HEK293 (cell line): ENCODE data around the gene CDC42SE1.
"Not testable (repeated sequence)": the region's sequence is repeated elsewhere in the genome, so short reads cannot be mapped to it uniquely, and the experiment has no call there.

Experiments used
- CTCF ChIA-PET: fragments of 350-600 bp; formaldehyde crosslinking; extraction: SDS; loops from one replicate; lab custom pipeline; 2021; ENCODE audit warnings: antibody characterized with exemption; lab: Yijun Ruan, JAX
- POLR2A ChIA-PET: fragments of 300-600 bp; formaldehyde crosslinking; extraction: SDS; loops from one replicate; lab custom pipeline; 2020; ENCODE audit warnings: antibody characterized with exemption, inconsistent platforms; lab: Yijun Ruan, JAX
- H3K27ac ChIP-seq: fragments of 200-500 bp; sonication (Bioruptor generic); 2 replicates; pipeline ENCODE4 v1.5.1; 2014; ENCODE audit warnings: low read depth, low read length, control low read depth, inconsistent platforms; ENCODE audit errors: extremely low read depth
- H3K36me3 ChIP-seq, 2 experiments: fragments of 200-500 bp in 1 of 2; sonication (Bioruptor generic) in 1 of 2; 1 replicate in 1 of 2; 2 replicates in 1 of 2; pipeline ENCODE4 v1.5.1; 2014 to 2017; ENCODE audit warnings: inconsistent platforms in 2 of 2, low read length in 2 of 2; ENCODE audit not compliant: control insufficient read depth in 2 of 2, insufficient read depth in 1 of 2
- H3K4me1 ChIP-seq: fragments of 200-500 bp; sonication (Bioruptor generic); 2 replicates; pipeline ENCODE4 v1.5.1; 2014; ENCODE audit warnings: mild to moderate bottlenecking, low read length, inconsistent platforms; ENCODE audit not compliant: control insufficient read depth, insufficient read depth
- H3K4me3 ChIP-seq: 2 replicates; pipeline ENCODE4 v1.5.1; 2011; ENCODE audit warnings: low read depth, mild to moderate bottlenecking, control low read depth, low read length, moderate library complexity
- H3K9me3 ChIP-seq: fragments of 200-500 bp; sonication (Bioruptor generic); 2 replicates; pipeline ENCODE4 v1.5.1; 2014; ENCODE audit warnings: low read depth, low read length, inconsistent platforms; ENCODE audit not compliant: control insufficient read depth, insufficient read depth
- GLIS2 ChIP-seq: fragments of 450-650 bp; formaldehyde crosslinking; IDR thresholded peaks from 2 replicates; pipeline ENCODE4 v1.5.1; 2016; ENCODE audit warnings: missing biosample characterization, missing genetic modification characterization
- IKZF3 ChIP-seq: fragments of 450-650 bp; IDR thresholded peaks from 2 replicates; pipeline ENCODE4 v1.5.0; 2018; ENCODE audit warnings: missing biosample characterization, mild to moderate bottlenecking, missing genetic modification characterization, moderate library complexity
- KLF1 ChIP-seq: fragments of 450-650 bp; formaldehyde crosslinking; IDR thresholded peaks from 2 replicates; pipeline ENCODE4 v1.5.1; 2016; ENCODE audit warnings: missing biosample characterization, missing genetic modification characterization
- ZNF121 ChIP-seq: fragments of 450-650 bp; formaldehyde crosslinking; IDR thresholded peaks from 2 replicates; pipeline ENCODE4 v1.5.1; 2016; ENCODE audit warnings: missing biosample characterization, missing genetic modification characterization
- ZNF366 ChIP-seq: fragments of 450-650 bp; formaldehyde crosslinking; conservative IDR thresholded peaks from 2 replicates; pipeline ENCODE4 v1.5.1; 2016; ENCODE audit warnings: missing biosample characterization, missing genetic modification characterization
- ZNF610 ChIP-seq: fragments of 450-650 bp; formaldehyde crosslinking; IDR thresholded peaks from 2 replicates; pipeline ENCODE4 v1.5.1; 2016; ENCODE audit warnings: missing biosample characterization, missing genetic modification characterization, borderline replicate concordance
- ZNF624 ChIP-seq: fragments of 450-650 bp; formaldehyde crosslinking; IDR thresholded peaks from 2 replicates; pipeline ENCODE4 v1.5.1; 2017; ENCODE audit warnings: missing biosample characterization, missing genetic modification characterization
- TF ChIP-seq, protein P1 (sequence below): fragments of 450-650 bp; formaldehyde crosslinking; IDR thresholded peaks from 2 replicates; pipeline ENCODE4 v1.5.1; 2016; ENCODE audit warnings: missing biosample characterization, missing genetic modification characterization
- TF ChIP-seq, protein P2 (sequence below): fragments of 450-650 bp; formaldehyde crosslinking; IDR thresholded peaks from 2 replicates; pipeline ENCODE4 v1.5.1; 2016; ENCODE audit warnings: missing biosample characterization, missing genetic modification characterization
- TF ChIP-seq, protein P3 (sequence below): fragments of 450-650 bp; formaldehyde crosslinking; IDR thresholded peaks from 2 replicates; pipeline ENCODE4 v1.5.1; 2016; ENCODE audit warnings: missing biosample characterization, missing genetic modification characterization

CDC42SE1 gene

DNA sequence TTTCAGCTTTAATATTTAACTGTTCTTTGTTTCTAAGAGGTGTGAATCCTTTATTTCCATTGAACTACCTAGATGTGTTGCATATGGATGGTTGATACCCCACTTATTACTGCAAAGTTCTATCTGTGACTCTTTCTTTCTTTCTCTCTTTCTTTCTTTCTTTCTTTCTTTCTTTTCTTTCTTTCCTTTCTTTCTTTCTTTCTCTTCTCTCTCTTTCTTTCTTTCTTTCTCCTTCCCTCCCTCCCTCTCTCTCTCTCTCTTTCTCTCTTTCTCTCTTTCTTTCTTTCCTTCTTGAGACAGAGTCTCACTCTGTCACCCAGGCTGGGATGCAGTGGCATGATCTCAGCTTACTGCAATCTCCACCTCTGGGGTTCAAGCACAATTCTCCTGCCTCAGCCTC lies 45.2 kb upstream of the CDC42SE1 start:
- peaks cover 0 to 3% of the 10 kb centered on the region in 2 experiments; a peak in 2 of 3 replicates for H3K36me3 ChIP-seq
- ChIA-PET POLR2A (no interaction called here), CTCF (interaction anchor here (0.5 kb wide), 1 partner anchor 43 kb away, joined by 4 read pairs; no protein-coding TSS in a partner anchor)
- no peaks in the 10 kb centered on the region for H3K4me1 ChIP-seq
- no peak for TF ChIP-seq ZNF610 (tag by site-specific recombination)
- TF ChIP-seq ZNF366 (tag by site-specific recombination) = peak; percentile 94
- no peak overlapping the region for H3K27ac ChIP-seq
- no peak overlapping the region for H3K4me3 ChIP-seq
- H3K9me3 ChIP-seq = no peaks in the 10 kb centered on the region

DNA sequence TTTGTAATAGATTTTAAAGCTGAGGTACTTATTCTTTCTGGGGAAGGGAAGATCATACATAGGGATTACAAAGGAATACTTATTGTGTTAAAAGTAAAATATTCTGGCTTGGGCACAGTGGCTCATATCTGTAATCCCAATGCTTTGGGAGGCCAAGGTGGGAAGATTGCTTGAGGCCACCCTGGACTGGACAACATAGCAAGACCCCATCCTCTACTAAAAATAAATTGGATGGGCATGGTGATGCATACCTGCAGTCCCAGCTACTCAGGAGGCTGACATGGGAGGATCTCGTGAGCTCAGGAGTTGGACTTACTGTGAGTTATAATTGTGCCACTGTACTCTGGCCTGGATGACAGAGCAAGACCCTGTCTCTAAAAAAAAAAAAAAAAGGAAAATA lies 38.7 kb upstream of the CDC42SE1 start:
- Histone ChIP-seq H3K4me3 (no peak overlapping the region), H3K27ac (no peak overlapping the region), H3K9me3 (no peaks in the 10 kb centered on the region), H3K4me1 (no peaks in the 10 kb centered on the region), H3K36me3 (peaks cover 0 to 3% of the 10 kb centered on the region in 2 experiments; a peak in 2 of 3 replicates)
- ChIA-PET POLR2A (interaction anchor here (0.7 kb wide), 1 partner anchor 191 kb away, joined by 3 read pairs; no protein-coding TSS in a partner anchor), CTCF (interaction anchor here (1.0 to 6.2 kb wide), 4 partner anchors 13 to 98 kb away, joined by 3 to 124 read pairs (median 4); partner anchors contain the start of gene TNFAIP8L2)
- no peak for TF ChIP-seq GLIS2 (tag by site-specific recombination)
- peak; percentile 79 for TF ChIP-seq ZNF121

DNA sequence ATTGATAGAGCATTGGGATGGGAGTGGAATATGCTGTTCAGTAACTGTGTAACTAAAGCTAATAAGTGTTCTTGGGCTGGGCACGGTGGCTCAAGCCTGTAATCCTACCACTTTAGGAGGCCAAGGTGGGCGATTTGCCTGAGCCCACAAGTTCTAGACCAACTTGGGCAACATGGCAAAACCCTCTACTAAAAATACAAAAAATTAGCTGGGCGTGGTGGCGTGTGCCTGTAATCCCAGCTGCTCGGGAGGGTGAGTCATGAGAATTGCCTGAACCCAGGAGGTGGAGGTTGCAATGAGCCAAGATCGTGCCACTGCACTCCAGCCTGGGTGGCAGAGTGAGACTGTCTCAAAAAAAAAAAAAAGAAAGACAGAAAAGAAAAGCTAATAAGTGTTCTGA lies 38.0 kb upstream of the CDC42SE1 start:
- H3K4me1 ChIP-seq, H3K9me3 ChIP-seq, POLR2A ChIA-PET, H3K36me3 ChIP-seq, H3K4me3 ChIP-seq, H3K27ac ChIP-seq: not testable (repeated sequence)
- CTCF ChIA-PET = interaction anchor here (0.6 to 6.2 kb wide), 6 partner anchors 13 to 760 kb away, joined by 3 to 124 read pairs (median 3); partner anchors contain the start of gene TNFAIP8L2

DNA sequence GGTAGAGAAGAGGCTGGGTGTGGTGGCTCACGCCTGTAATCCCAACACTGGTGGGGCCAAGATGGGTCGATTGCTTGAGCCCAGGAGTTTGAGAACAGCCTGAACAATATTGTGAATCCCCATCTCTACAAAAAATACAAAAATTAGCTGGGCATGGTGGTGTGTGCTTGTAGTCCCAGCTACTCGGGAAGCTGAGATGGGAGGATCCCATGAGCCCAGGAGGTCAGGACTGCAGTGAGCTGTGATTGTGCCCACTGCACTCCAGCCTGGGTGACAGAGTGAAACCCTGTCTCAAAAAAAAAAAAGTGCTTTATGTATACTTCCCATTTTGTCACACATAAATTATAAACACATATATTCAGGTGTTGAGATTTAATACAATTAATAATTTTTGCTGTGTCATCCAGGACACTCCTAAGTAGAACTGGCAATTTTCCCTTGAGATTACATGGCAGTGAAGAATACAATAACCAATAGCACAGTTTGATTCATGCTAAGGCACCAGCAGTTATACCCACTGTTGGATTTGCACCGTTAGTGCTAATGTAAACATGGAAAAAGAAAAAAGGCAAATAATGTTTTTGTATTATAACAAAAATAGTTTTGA lies 26.6 kb upstream of the CDC42SE1 start:
- no peak overlapping the region for H3K27ac ChIP-seq
- CTCF ChIA-PET = interaction anchor here (0.6 to 2.8 kb wide), 2 partner anchors 11 to 14 kb away, joined by 3 to 12 read pairs; no protein-coding TSS in a partner anchor
- H3K4me1 ChIP-seq = no peaks in the 10 kb centered on the region
- no peaks in the 10 kb centered on the region; a peak in 1 of 3 replicates for H3K36me3 ChIP-seq
- TF ChIP-seq, protein P1, sequence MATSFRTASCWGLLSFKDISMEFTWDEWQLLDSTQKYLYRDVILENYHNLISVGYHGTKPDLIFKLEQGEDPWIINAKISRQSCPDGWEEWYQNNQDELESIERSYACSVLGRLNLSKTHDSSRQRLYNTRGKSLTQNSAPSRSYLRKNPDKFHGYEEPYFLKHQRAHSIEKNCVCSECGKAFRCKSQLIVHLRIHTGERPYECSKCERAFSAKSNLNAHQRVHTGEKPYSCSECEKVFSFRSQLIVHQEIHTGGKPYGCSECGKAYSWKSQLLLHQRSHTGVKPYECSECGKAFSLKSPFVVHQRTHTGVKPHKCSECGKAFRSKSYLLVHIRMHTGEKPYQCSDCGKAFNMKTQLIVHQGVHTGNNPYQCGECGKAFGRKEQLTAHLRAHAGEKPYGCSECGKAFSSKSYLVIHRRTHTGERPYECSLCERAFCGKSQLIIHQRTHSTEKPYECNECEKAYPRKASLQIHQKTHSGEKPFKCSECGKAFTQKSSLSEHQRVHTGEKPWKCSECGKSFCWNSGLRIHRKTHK (tag by site-specific recombination) = no peak
- H3K4me3 ChIP-seq = no peak overlapping the region
- H3K9me3 ChIP-seq = no peaks in the 10 kb centered on the region
- POLR2A ChIA-PET = interaction anchor here (0.8 kb wide), 1 partner anchor 15 kb away, joined by 3 read pairs; no protein-coding TSS in a partner anchor

DNA sequence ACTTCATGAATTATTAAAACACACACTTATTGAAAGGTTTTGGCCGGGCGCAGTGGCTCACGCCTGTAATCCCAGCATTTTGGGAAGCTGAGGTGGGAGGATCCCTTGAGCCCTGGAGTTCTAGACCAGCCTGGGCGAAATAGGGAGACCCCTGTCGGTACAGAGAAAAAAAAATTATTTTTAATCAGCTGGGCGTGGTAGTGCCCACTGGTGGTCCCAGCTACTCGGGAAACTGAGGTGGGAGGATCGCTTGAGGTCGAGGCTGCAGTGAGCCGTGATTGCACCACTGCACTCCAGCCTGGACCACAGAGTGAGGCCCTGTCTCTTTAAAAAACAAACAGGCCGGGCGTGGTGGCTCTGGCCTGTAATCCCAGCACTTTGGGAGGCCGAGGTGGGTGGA lies 12.8 kb upstream of the CDC42SE1 start:
- POLR2A ChIA-PET = interaction anchor here (1.4 to 2.9 kb wide), 3 partner anchors 12 to 118 kb away, joined by 5 to 20 read pairs (median 6); partner anchors contain the start of genes CDC42SE1, MLLT11 and VPS72
- CTCF ChIA-PET = interaction anchor here (0.6 to 2.6 kb wide), 10 partner anchors 10 to 159 kb away, joined by 3 to 9 read pairs (median 5); partner anchors contain the start of gene CDC42SE1
- TF ChIP-seq IKZF3 (tag by site-specific recombination) (peak; percentile 36; the same call in 1 of the 2 replicates), ZNF624 (tag by site-specific recombination) (no peak), KLF1 (tag by site-specific recombination) (0 out of 2 replicates have a peak, but pooled peaks have one; percentile 29)
- TF ChIP-seq, protein P2, sequence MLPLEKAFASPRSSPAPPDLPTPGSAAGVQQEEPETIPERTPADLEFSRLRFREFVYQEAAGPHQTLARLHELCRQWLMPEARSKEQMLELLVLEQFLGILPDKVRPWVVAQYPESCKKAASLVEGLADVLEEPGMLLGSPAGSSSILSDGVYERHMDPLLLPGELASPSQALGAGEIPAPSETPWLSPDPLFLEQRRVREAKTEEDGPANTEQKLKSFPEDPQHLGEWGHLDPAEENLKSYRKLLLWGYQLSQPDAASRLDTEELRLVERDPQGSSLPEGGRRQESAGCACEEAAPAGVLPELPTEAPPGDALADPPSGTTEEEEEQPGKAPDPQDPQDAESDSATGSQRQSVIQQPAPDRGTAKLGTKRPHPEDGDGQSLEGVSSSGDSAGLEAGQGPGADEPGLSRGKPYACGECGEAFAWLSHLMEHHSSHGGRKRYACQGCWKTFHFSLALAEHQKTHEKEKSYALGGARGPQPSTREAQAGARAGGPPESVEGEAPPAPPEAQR (tag by site-specific recombination) = no peak
- TF ChIP-seq, protein P3, sequence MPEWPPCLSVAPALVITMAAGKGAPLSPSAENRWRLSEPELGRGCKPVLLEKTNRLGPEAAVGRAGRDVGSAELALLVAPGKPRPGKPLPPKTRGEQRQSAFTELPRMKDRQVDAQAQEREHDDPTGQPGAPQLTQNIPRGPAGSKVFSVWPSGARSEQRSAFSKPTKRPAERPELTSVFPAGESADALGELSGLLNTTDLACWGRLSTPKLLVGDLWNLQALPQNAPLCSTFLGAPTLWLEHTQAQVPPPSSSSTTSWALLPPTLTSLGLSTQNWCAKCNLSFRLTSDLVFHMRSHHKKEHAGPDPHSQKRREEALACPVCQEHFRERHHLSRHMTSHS (tag by site-specific recombination) = no peak
- Histone ChIP-seq H3K36me3 (peaks cover 4 to 14% of the 10 kb centered on the region in 2 experiments; a peak in 2 of 3 replicates), H3K4me3 (no peak overlapping the region), H3K9me3 (no peaks in the 10 kb centered on the region), H3K27ac (no peak overlapping the region), H3K4me1 (no peaks in the 10 kb centered on the region)
